HUES6 (cell line): ENCODE measurements around the gene CDHR1.

Source experiments
- H3K27ac ChIP-seq: 2 replicates; pipeline ENCODE4 v1.7.0; 2013; ENCODE audit warnings: low read depth, mild to moderate bottlenecking, low read length, inconsistent platforms
- H3K27me3 ChIP-seq: 2 replicates; pipeline ENCODE4 v1.6.1; 2013; ENCODE audit warnings: low read length; ENCODE audit not compliant: control insufficient read depth, insufficient read depth
- H3K36me3 ChIP-seq: 2 replicates; pipeline ENCODE4 v1.6.1; 2013; ENCODE audit warnings: low read length; ENCODE audit not compliant: control insufficient read depth, insufficient read depth
- H3K4me1 ChIP-seq: 2 replicates; pipeline ENCODE4 v1.6.1; 2013; ENCODE audit warnings: low read length; ENCODE audit not compliant: control insufficient read depth, insufficient read depth
- H3K4me3 ChIP-seq: 2 replicates; pipeline ENCODE4 v1.5.1; 2013; ENCODE audit warnings: low read depth, low read length
- H3K9ac ChIP-seq: one replicate; pipeline ENCODE4 v1.6.1; 2013; ENCODE audit warnings: mild to moderate bottlenecking, low read length
- H3K9me3 ChIP-seq: 2 replicates; pipeline ENCODE4 v1.6.1; 2013; ENCODE audit warnings: low read depth, low read length; ENCODE audit not compliant: control insufficient read depth, insufficient read depth

Gene CDHR1

GRCh38 chr10:84200537-84201243 lies 6.4 kb downstream of the CDHR1 start:
- H3K4me1 ChIP-seq = no peaks in the 10 kb centered on the region
- no peak overlapping the region for H3K27ac ChIP-seq
- peaks cover 2% of the 10 kb centered on the region; the same call in 1 of the 2 replicates for H3K36me3 ChIP-seq
- no peak overlapping the region for H3K9ac ChIP-seq
- no peak overlapping the region for H3K4me3 ChIP-seq
- no peaks in the 10 kb centered on the region for H3K9me3 ChIP-seq
- peaks cover 29% of the 10 kb centered on the region for H3K27me3 ChIP-seq

GRCh38 chr10:84201244-84201606 lies 6.9 kb downstream of the CDHR1 start:
- Histone ChIP-seq H3K4me3 (no peak overlapping the region), H3K4me1 (no peaks in the 10 kb centered on the region), H3K36me3 (peaks cover 2% of the 10 kb centered on the region; the same call in 1 of the 2 replicates), H3K27ac (no peak overlapping the region), H3K9me3 (no peaks in the 10 kb centered on the region), H3K9ac (no peak overlapping the region), H3K27me3 (peaks cover 24% of the 10 kb centered on the region)

- H3K9ac ChIP-seq = no peak overlapping the region
- H3K9me3 ChIP-seq = no peaks in the 10 kb centered on the region
- H3K27me3 ChIP-seq = peaks cover 19% of the 10 kb centered on the region
- peaks cover 2% of the 10 kb centered on the region; the same call in 1 of the 2 replicates for H3K36me3 ChIP-seq
- no peak overlapping the region for H3K4me3 ChIP-seq
- no peaks in the 10 kb centered on the region for H3K4me1 ChIP-seq
- H3K27ac ChIP-seq = no peak overlapping the region
Observed at GRCh38 chr10:84201682-84202081, 7.3 kb downstream of the CDHR1 start.

- no peak overlapping the region for H3K4me3 ChIP-seq
- no peak overlapping the region for H3K9ac ChIP-seq
- peaks cover 14% of the 10 kb centered on the region for H3K27me3 ChIP-seq
- no peak overlapping the region for H3K27ac ChIP-seq
- H3K9me3 ChIP-seq = no peaks in the 10 kb centered on the region
- peaks cover 2% of the 10 kb centered on the region; the same call in 1 of the 2 replicates for H3K36me3 ChIP-seq
- no peaks in the 10 kb centered on the region for H3K4me1 ChIP-seq
Observed at GRCh38 chr10:84202349-84202748, 8.0 kb downstream of the CDHR1 start.

- Histone ChIP-seq H3K36me3 (no peaks in the 10 kb centered on the region), H3K4me1 (no peaks in the 10 kb centered on the region), H3K9me3 (no peaks in the 10 kb centered on the region), H3K4me3 (no peak overlapping the region), H3K9ac (no peak overlapping the region), H3K27ac (no peak overlapping the region), H3K27me3 (0 out of 2 replicates have a peak, but pooled peaks cover 5% of the 10 kb centered on the region)
Observed at GRCh38 chr10:84204122-84204521, 9.8 kb downstream of the CDHR1 start.

GRCh38 chr10:84204610-84205009 lies 10.3 kb downstream of the CDHR1 start:
- Histone ChIP-seq H3K4me3 (no peak overlapping the region), H3K9ac (no peak overlapping the region), H3K9me3 (no peaks in the 10 kb centered on the region), H3K27me3 (0 out of 2 replicates have a peak, but pooled peaks cover 5% of the 10 kb centered on the region), H3K27ac (no peak overlapping the region), H3K36me3 (no peaks in the 10 kb centered on the region), H3K4me1 (no peaks in the 10 kb centered on the region)

- H3K4me1 ChIP-seq = no peaks in the 10 kb centered on the region
- no peak overlapping the region for H3K9ac ChIP-seq
- H3K27ac ChIP-seq = no peak overlapping the region
- no peaks in the 10 kb centered on the region for H3K36me3 ChIP-seq
- H3K4me3 ChIP-seq = no peak overlapping the region
- 0 out of 2 replicates have a peak, but pooled peaks cover 5% of the 10 kb centered on the region for H3K27me3 ChIP-seq
- no peaks in the 10 kb centered on the region for H3K9me3 ChIP-seq
Observed at GRCh38 chr10:84205049-84205852, 10.9 kb downstream of the CDHR1 start.

- H3K9ac ChIP-seq = no peak overlapping the region
- no peak overlapping the region for H3K27ac ChIP-seq
- 0 out of 2 replicates have a peak, but pooled peaks cover 5% of the 10 kb centered on the region for H3K27me3 ChIP-seq
- no peaks in the 10 kb centered on the region for H3K4me1 ChIP-seq
- H3K9me3 ChIP-seq = no peaks in the 10 kb centered on the region
- H3K4me3 ChIP-seq = no peak overlapping the region
- H3K36me3 ChIP-seq = no peaks in the 10 kb centered on the region
Observed at GRCh38 chr10:84205853-84206525, 11.7 kb downstream of the CDHR1 start.

- no peaks in the 10 kb centered on the region for H3K4me1 ChIP-seq
- H3K36me3 ChIP-seq = no peaks in the 10 kb centered on the region
- H3K9me3 ChIP-seq = no peaks in the 10 kb centered on the region
- H3K4me3 ChIP-seq = no peak overlapping the region
- no peak overlapping the region for H3K27ac ChIP-seq
- no peak overlapping the region for H3K9ac ChIP-seq
- 0 out of 2 replicates have a peak, but pooled peaks cover 5% of the 10 kb centered on the region for H3K27me3 ChIP-seq
Observed at GRCh38 chr10:84208023-84208422, 13.7 kb downstream of the CDHR1 start.

GRCh38 chr10:84211566-84211965 lies 17.2 kb downstream of the CDHR1 start:
- Histone ChIP-seq H3K9ac (no peak overlapping the region), H3K4me1 (no peaks in the 10 kb centered on the region), H3K36me3 (no peaks in the 10 kb centered on the region), H3K9me3 (no peaks in the 10 kb centered on the region), H3K4me3 (no peak overlapping the region), H3K27me3 (0 out of 2 replicates have a peak, but pooled peaks cover 5% of the 10 kb centered on the region), H3K27ac (no peak overlapping the region)
